RKO (cell line): Measurements from ENCODE around the gene CEACAM16.
A peak's percentile ranks its signal among the peaks of the same experiment; 100 is the strongest.
"Not testable (repeated sequence)": the region's sequence is repeated elsewhere in the genome, so short reads cannot be mapped to it uniquely, and the experiment has no call there.

Experiments
- DNase-seq: peaks from one replicate; pipeline ENCODE4 v3.0.0-alpha.2; 2016; ENCODE audit warnings: low spot score

The CEACAM16 gene

GRCh38 chr19:44677019-44677811 lies 21.7 kb upstream of the CEACAM16 start:
- DNase-seq = no peak

GRCh38 chr19:44680536-44680935 lies 18.4 kb upstream of the CEACAM16 start:
- DNase-seq = no peak

GRCh38 chr19:44681992-44682790 lies 16.8 kb upstream of the CEACAM16 start:
- no peak for DNase-seq

DNA sequence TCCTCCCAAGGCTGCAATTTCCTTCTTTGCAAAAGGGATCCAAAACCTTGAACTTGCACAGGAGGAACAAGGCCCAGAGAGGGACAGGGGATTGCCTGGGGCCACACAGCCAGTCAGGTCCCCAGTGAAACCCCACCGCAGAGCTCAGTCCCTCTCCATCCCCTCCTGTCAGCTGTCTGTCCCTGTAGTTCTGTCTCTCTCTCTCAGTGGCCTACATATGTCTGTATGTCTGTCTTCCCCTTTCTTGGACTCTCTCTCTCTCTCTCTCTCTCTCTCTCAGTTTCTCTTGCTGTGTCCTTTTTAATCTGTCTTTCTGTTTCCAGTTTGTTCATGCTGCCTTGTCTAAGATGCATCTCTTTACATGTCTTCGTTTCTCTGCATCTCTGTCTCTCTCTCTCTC lies 16.1 kb upstream of the CEACAM16 start:
- no peak for DNase-seq

DNA sequence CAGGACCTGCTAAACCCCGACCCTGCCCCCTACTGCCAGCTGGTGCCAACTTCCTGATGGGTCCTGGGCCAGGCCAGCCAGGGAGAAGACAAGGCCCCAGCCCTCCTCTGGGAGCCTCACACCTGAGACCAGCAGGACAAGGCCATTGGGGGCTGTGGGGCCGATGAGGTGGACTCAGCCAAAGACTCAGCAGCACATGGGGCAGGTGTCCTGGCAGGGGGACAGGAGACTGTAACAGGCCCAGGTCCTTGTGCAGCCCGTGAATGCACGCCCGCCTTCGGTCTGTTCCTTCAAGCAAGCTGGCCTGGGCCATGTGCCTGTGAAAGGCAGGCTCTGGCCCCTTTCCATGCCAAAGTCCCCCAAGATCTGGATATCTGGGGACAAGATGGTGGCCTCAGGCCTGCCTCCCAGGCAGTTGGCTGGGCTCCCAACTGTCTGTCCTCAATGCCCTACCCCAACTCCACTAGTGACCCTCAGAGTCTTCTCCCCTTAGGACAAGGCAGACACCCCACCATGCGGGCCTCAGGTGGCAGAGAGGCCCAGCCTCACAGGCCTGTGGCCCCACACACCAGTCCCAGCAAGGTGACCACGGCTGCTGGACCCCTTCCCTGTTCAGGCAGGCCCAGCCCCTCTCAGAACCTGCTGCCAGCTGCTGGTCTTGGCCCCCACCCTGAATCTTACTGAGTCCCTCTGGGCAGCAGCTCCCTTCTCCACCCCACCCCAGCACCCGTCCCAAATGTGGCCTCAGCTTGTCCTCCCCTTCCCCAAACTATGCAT lies 15.3 kb upstream of the CEACAM16 start:
- no peak for DNase-seq

GRCh38 chr19:44684396-44684795 lies 14.6 kb upstream of the CEACAM16 start:
- DNase-seq = not testable (repeated sequence)

- peak; percentile 94 for DNase-seq
Measured at GRCh38 chr19:44684892-44685863, 13.8 kb upstream of the CEACAM16 start.

DNA sequence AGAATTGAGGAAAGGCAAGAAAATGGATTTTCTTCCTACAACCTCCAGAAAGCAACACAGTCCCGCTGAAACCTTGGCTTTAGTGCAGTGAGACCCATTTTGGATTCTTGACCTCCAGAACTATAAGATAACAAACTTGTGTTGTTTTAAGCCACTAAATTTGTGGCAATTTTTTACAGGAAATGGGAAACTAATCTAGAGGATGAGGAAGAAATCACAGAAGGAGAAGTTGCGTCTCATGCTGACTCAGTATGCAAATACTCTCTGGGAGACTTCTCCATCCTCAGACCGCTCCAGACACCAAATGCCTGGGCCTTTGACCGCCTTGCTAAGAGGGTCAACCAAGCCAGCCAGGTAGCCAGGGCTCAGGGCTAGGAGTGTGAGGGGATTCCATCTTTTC lies 13.1 kb upstream of the CEACAM16 start:
- DNase-seq = no peak

DNA sequence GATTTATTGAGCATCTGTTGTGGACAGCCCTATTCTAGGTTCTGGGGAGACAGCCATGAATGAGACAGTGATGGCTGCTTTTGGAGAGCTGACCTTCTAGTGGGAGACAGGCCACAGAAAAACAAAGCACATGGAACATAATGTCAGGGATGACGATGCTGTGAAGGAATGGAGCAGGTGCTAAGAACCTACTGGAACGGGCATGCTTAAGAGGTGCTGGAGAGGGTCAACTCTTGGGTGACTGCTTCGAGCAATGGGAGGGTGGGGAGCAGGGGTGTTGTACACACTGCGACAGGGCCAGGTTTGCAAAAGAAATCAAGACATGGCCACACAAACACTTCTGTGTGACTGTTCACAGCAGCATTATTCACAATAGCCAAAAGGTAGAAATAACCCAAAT lies 12.1 kb upstream of the CEACAM16 start:
- no peak for DNase-seq

- no peak for DNase-seq
Measured at GRCh38 chr19:44687888-44688287, 11.1 kb upstream of the CEACAM16 start.

- peak; percentile 67 for DNase-seq
Measured at GRCh38 chr19:44689290-44690130, 9.4 kb upstream of the CEACAM16 start.

- DNase-seq = no peak
Measured at GRCh38 chr19:44690131-44690440, 8.9 kb upstream of the CEACAM16 start.

- no peak for DNase-seq
Measured at GRCh38 chr19:44692379-44692721, 6.6 kb upstream of the CEACAM16 start.

- no peak for DNase-seq
Measured at GRCh38 chr19:44694184-44694579, 4.8 kb upstream of the CEACAM16 start.

DNA sequence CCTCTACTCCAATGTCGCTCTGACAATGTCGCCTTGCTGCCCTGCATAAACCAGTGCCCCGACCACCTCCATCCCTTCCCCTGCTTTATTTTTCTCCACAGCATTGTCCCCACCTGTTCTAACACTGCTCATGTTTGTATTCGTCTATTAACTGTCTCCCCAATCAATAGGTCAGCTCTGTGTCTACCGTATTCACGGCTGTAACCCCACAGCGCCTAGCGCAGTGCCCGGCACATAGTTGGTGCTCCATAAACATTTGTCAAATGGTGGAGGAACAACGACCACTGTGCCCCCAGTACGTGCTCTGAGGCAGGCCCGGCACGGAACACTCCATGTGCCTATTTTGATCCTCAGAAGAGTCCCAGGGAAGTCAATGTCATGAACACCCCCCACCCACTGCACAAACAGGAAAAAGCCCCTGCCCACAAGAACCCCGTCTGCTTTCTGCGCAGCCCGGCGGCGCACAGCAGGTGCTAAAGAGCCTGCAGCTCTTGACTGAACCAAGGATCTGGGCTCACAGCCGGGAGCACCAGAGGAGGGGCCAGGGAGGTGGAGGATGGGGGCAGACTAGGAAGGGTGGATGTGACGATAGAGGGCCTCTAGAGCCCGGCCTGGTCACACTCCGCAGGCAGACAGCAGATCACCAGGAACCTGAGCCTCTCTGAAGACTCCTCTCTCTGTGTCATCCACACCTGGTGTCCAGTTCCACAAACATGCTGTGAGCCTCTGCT lies 1.8 kb upstream of the CEACAM16 start:
- no peak for DNase-seq

- no peak for DNase-seq
Measured at GRCh38 chr19:44697670-44698034, 1.3 kb upstream of the CEACAM16 start.

GRCh38 chr19:44700547-44700946 lies 1.6 kb downstream of the CEACAM16 start:
- no peak for DNase-seq

- no peak for DNase-seq
Measured at GRCh38 chr19:44701228-44701627, 2.3 kb downstream of the CEACAM16 start.

DNA sequence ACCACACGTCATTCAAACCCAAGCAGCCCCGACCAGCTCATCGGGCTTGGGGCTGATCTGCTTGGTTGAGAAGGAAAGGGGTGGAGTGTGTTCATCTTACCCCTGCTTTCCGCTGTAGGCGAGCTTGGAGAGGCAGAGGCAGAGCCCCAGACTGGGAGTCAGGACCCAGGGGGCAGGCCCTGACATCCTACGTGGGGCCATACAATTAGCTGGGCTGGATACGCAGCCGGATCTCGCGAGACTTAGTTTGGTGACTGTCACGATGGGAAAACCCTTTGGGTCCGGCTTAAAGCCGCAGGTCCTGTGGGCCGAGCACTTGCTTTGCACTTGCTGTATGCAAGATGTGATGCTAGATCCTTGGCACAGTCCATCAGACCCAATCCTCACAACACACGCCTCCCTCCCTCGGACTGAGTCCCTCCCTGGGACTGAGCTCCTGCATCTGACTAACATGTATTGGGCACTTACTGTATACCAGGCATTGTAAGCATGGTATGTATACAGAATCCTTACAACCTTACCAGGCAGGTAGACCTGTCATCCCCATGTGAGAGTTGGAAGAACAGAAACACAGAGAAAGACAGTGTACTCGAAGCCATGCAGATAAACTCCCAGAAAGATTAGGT lies 3.7 kb downstream of the CEACAM16 start:
- DNase-seq = no peak
